H9 (cell line): ENCODE results near the gene CFAP119. TPM values are rescaled to one million over a fixed set of nuclear protein-coding genes. Genes with fewer than 3 reads are reported as not detected.

ENCODE experiments used
- DNase-seq: peaks from one replicate; pipeline ENCODE4 v3.0.0-alpha.2; 2017
- H2AFZ ChIP-seq: one replicate; pipeline ENCODE4 v1.6.1; 2013; ENCODE audit warnings: mild to moderate bottlenecking, low read length, control low read depth, moderate library complexity
- H2AK5ac ChIP-seq: 2 replicates; pipeline ENCODE4 v1.6.1; 2013; ENCODE audit warnings: low read length, control low read depth, mixed read lengths; ENCODE audit not compliant: insufficient read length
- H2BK120ac ChIP-seq: one replicate; pipeline ENCODE4 v1.6.1; 2013; ENCODE audit warnings: low read depth, mild to moderate bottlenecking, low read length, control low read depth, inconsistent platforms; ENCODE audit not compliant: poor library complexity, severe bottlenecking
- H2BK12ac ChIP-seq: 2 replicates; pipeline ENCODE4 v1.6.1; 2013; ENCODE audit warnings: low read length, control low read depth, mixed read lengths, low read depth; ENCODE audit not compliant: insufficient read length
- H2BK15ac ChIP-seq: 2 replicates; pipeline ENCODE4 v1.6.1; 2013; ENCODE audit warnings: low read depth, low read length, control low read depth
- H2BK20ac ChIP-seq: one replicate; pipeline ENCODE4 v1.6.1; 2013; ENCODE audit warnings: low read depth, mild to moderate bottlenecking, low read length, control low read depth, inconsistent platforms; ENCODE audit not compliant: poor library complexity, severe bottlenecking
- H2BK5ac ChIP-seq: 2 replicates; pipeline ENCODE4 v1.6.1; 2013; ENCODE audit warnings: low read length, control low read depth, mixed read lengths; ENCODE audit not compliant: insufficient read length
- H3K14ac ChIP-seq: 2 replicates; pipeline ENCODE4 v1.6.1; 2013; ENCODE audit warnings: low read length, control low read depth; ENCODE audit not compliant: insufficient read depth
- H3K18ac ChIP-seq: 2 replicates; pipeline ENCODE4 v1.6.1; 2013; ENCODE audit warnings: low read depth, mild to moderate bottlenecking, mixed read lengths, low read length, control low read depth; ENCODE audit not compliant: insufficient read length
- H3K23ac ChIP-seq: 2 replicates; pipeline ENCODE4 v1.6.1; 2013; ENCODE audit warnings: low read length, control low read depth, mixed read lengths, low read depth; ENCODE audit not compliant: insufficient read length
- H3K23me2 ChIP-seq: 2 replicates; pipeline ENCODE4 v1.6.1; 2013; ENCODE audit warnings: low read depth, mild to moderate bottlenecking, mixed read lengths, low read length, control low read depth; ENCODE audit not compliant: insufficient read length, poor library complexity, severe bottlenecking
- H3K27ac ChIP-seq: 2 replicates; pipeline ENCODE4 v1.5.1; 2013; ENCODE audit warnings: low read length, control low read depth, mixed read lengths, low read depth; ENCODE audit not compliant: insufficient read length
- H3K27me3 ChIP-seq: 2 replicates; pipeline ENCODE4 v1.6.1; 2013; ENCODE audit warnings: low read length, control low read depth, inconsistent platforms; ENCODE audit not compliant: insufficient read depth
- H3K4ac ChIP-seq: 2 replicates; pipeline ENCODE4 v1.6.1; 2013; ENCODE audit warnings: low read depth, mild to moderate bottlenecking, control low read depth, inconsistent platforms, low read length, moderate library complexity
- H3K4me1 ChIP-seq: 2 replicates; pipeline ENCODE4 v1.6.1; 2013; ENCODE audit warnings: low read length, control low read depth, inconsistent platforms; ENCODE audit not compliant: insufficient read depth
- H3K4me2 ChIP-seq: 2 replicates; pipeline ENCODE4 v1.6.1; 2013; ENCODE audit warnings: low read length, control low read depth, mixed read lengths; ENCODE audit not compliant: insufficient read length, insufficient read depth
- H3K56ac ChIP-seq: 2 replicates; pipeline ENCODE4 v1.6.1; 2013; ENCODE audit warnings: low read depth, mild to moderate bottlenecking, mixed read lengths, low read length, control low read depth; ENCODE audit not compliant: insufficient read length
- H3K79me1 ChIP-seq: 2 replicates; pipeline ENCODE4 v1.6.1; 2013; ENCODE audit warnings: low read depth, mild to moderate bottlenecking, moderate library complexity, low read length, control low read depth, inconsistent platforms; ENCODE audit not compliant: insufficient read depth, poor library complexity, severe bottlenecking
- H3K79me2 ChIP-seq: 2 replicates; pipeline ENCODE4 v1.6.1; 2013; ENCODE audit warnings: low read length, control low read depth, inconsistent platforms; ENCODE audit not compliant: insufficient read depth
- H3K9ac ChIP-seq: 2 replicates; pipeline ENCODE4 v1.6.1; 2013; ENCODE audit warnings: low read length, control low read depth, mixed read lengths; ENCODE audit not compliant: insufficient read length; ENCODE audit errors: extremely low read depth
- H3K9me3 ChIP-seq: one replicate; pipeline ENCODE4 v1.6.1; 2013; ENCODE audit warnings: low read depth, low read length, inconsistent platforms; ENCODE audit not compliant: control insufficient read depth
- H3T11ph ChIP-seq: one replicate; pipeline ENCODE4 v1.6.1; 2013; ENCODE audit warnings: mild to moderate bottlenecking, low read length, control low read depth, inconsistent platforms
- H4K20me1 ChIP-seq: one replicate; pipeline ENCODE4 v1.6.1; 2013; ENCODE audit not compliant: control insufficient read depth, insufficient read length, insufficient read depth
- H4K5ac ChIP-seq: 2 replicates; pipeline ENCODE4 v1.6.1; 2013; ENCODE audit warnings: low read depth, mild to moderate bottlenecking, mixed read lengths, low read length, control low read depth; ENCODE audit not compliant: insufficient read length
- H4K8ac ChIP-seq: replicated peaks from 2 replicates; pipeline ENCODE4 v1.6.1; 2013; ENCODE audit warnings: low read length, control low read depth, mixed read lengths, low read depth; ENCODE audit not compliant: insufficient read length
- H4K91ac ChIP-seq: 2 replicates; pipeline ENCODE4 v1.6.1; 2013; ENCODE audit warnings: low read depth, mild to moderate bottlenecking, moderate library complexity, mixed read lengths, low read length, control low read depth; ENCODE audit not compliant: insufficient read length
- H3K27ac Mint-ChIP-seq, 3 experiments: 2 replicates in 2 of 3; 3 replicates in 1 of 3; pipeline ENCODE4 v1.8.0; 2020 to 2021; ENCODE audit warnings: mixed read lengths in 3 of 3, mild to moderate bottlenecking in 1 of 3, moderate library complexity in 1 of 3
- H3K27me3 Mint-ChIP-seq: 2 replicates; pipeline ENCODE4 v1.8.0; 2021; ENCODE audit warnings: low read depth, mild to moderate bottlenecking, moderate library complexity, mixed read lengths
- H3K36me3 Mint-ChIP-seq, 3 experiments: 2 replicates in 2 of 3; 3 replicates in 1 of 3; pipeline ENCODE4 v1.8.0; 2020 to 2021; ENCODE audit warnings: low read depth in 3 of 3, mixed read lengths in 3 of 3; ENCODE audit not compliant: insufficient read depth in 1 of 3
- H3K4me1 Mint-ChIP-seq, 2 experiments: 2 replicates each; pipeline ENCODE4 v1.8.0; 2020; ENCODE audit warnings: mixed read lengths in 2 of 2
- H3K4me3 Mint-ChIP-seq, 2 experiments: 2 replicates in 1 of 2; 3 replicates in 1 of 2; pipeline ENCODE4 v1.8.0; 2020 to 2021; ENCODE audit warnings: mild to moderate bottlenecking in 2 of 2, mixed read lengths in 2 of 2, moderate library complexity in 1 of 2
- H3K9me3 Mint-ChIP-seq, 2 experiments: 2 replicates in 1 of 2; 3 replicates in 1 of 2; pipeline ENCODE4 v1.8.0; 2020; ENCODE audit warnings: mild to moderate bottlenecking in 2 of 2, mixed read lengths in 2 of 2, moderate library complexity in 1 of 2
- WGBS: extraction: QIAGEN DNeasy Blood & Tissue Kit; methylation state at CpG from one replicate; pipeline ENCODE4 v1.1.7; 2013; ENCODE audit warnings: missing lambda C conversion rate, low lambda C conversion rate, mixed read lengths; ENCODE audit not compliant: insufficient read length; ENCODE audit errors: extremely low coverage; 5-methylcytosine and 5-hydroxymethylcytosine counted together
- total RNA-seq: library from RNA; stranded (reverse); gene quantifications from 2 replicates; pipeline ENCODE4 v1.2.1, GENCODE V29; 2021
- TF ChIP-seq, protein P1 (sequence below): fragments of 200-600 bp; sonication (generic); conservative IDR thresholded peaks from 3 replicates; pipeline ENCODE4 v1.8.0; 2021; ENCODE audit warnings: antibody characterized with exemption, mild to moderate bottlenecking

CFAP119 gene
- total RNA-seq, 1 experiment from 2014 or later: 5.4 TPM

DNA sequence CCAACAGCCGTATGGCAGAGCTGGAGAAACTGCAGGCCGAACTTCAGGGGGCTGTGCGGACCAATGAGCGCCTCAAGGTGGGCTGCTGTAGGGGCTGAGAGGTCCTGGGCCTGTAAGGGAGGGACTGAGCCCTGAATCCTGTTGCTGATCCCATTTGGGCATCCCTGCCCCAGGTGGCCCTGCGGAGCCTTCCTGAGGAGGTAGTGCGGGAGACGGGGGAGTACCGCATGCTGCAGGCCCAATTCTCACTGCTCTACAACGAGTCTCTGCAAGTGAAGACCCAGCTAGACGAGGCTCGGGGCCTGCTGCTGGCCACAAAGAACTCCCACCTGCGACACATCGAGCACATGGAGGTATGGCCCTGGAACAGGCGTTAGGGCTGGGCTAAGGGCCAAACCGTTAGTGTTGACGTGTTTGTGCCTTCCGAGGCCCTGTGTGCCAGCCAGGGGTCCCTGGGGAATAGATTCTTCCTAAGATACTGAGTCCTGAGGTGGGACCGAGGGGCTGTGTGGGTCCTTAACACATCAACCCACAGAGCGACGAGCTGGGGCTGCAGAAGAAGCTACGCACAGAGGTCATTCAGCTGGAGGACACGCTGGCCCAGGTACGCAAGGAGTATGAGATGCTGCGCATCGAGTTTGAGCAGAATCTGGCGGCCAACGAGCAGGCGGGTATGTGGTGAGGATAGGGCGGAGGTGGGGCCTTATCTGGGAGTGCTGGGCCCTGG is 4.5 kb upstream of the CFAP119 start:
- no peak for DNase-seq
- H3K4me1 ChIP-seq: no peaks in the 10 kb centered on the region
- H3K9me3 ChIP-seq: no peaks in the 10 kb centered on the region
- no CpG with 5 or more reads among the region's 29 CpGs for WGBS
- H3K14ac ChIP-seq: no peak overlapping the region
- no peak overlapping the region for H3K4me2 ChIP-seq
- H2BK120ac ChIP-seq: no peak overlapping the region
- peaks cover 9 to 11% of the 10 kb centered on the region in 2 experiments for H3K4me1 Mint-ChIP-seq
- H2BK20ac ChIP-seq: no peak overlapping the region
- H3K79me2 ChIP-seq: no peaks in the 10 kb centered on the region
- H3K27me3 Mint-ChIP-seq: no peaks in the 10 kb centered on the region
- no peak overlapping the region for H3K18ac ChIP-seq
- peaks cover 53 to 88% (median 85%) of the 10 kb centered on the region in 3 experiments for H3K36me3 Mint-ChIP-seq
- H3K9me3 Mint-ChIP-seq: no peaks in the 10 kb centered on the region
- H3T11ph ChIP-seq: no peak overlapping the region
- no peak overlapping the region for H3K27ac ChIP-seq
- TF ChIP-seq, protein P1, sequence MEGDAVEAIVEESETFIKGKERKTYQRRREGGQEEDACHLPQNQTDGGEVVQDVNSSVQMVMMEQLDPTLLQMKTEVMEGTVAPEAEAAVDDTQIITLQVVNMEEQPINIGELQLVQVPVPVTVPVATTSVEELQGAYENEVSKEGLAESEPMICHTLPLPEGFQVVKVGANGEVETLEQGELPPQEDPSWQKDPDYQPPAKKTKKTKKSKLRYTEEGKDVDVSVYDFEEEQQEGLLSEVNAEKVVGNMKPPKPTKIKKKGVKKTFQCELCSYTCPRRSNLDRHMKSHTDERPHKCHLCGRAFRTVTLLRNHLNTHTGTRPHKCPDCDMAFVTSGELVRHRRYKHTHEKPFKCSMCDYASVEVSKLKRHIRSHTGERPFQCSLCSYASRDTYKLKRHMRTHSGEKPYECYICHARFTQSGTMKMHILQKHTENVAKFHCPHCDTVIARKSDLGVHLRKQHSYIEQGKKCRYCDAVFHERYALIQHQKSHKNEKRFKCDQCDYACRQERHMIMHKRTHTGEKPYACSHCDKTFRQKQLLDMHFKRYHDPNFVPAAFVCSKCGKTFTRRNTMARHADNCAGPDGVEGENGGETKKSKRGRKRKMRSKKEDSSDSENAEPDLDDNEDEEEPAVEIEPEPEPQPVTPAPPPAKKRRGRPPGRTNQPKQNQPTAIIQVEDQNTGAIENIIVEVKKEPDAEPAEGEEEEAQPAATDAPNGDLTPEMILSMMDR: no peak
- no peak overlapping the region for H3K4ac ChIP-seq
- H4K91ac ChIP-seq: no peak overlapping the region
- peaks cover 6% of the 10 kb centered on the region for H3K79me1 ChIP-seq
- H4K8ac ChIP-seq: no peak overlapping the region
- no peak overlapping the region for H3K4me3 Mint-ChIP-seq
- no peak overlapping the region for H3K23ac ChIP-seq
- no peak overlapping the region for H2BK5ac ChIP-seq
- H2BK12ac ChIP-seq: no peak overlapping the region
- H2AK5ac ChIP-seq: no peak overlapping the region
- peaks cover 13% of the 10 kb centered on the region for H3K23me2 ChIP-seq
- no peaks in the 10 kb centered on the region for H3K27me3 ChIP-seq
- H2AFZ ChIP-seq: no peak overlapping the region
- H4K20me1 ChIP-seq: no peaks in the 10 kb centered on the region
- no peak overlapping the region for H3K9ac ChIP-seq
- no peak overlapping the region for H4K5ac ChIP-seq
- H3K56ac ChIP-seq: no peak overlapping the region
- H3K27ac Mint-ChIP-seq: no peak overlapping the region
- no peak overlapping the region for H2BK15ac ChIP-seq
